Measurements from ENCODE around the gene FOXP1.

Gene FOXP1

DNA sequence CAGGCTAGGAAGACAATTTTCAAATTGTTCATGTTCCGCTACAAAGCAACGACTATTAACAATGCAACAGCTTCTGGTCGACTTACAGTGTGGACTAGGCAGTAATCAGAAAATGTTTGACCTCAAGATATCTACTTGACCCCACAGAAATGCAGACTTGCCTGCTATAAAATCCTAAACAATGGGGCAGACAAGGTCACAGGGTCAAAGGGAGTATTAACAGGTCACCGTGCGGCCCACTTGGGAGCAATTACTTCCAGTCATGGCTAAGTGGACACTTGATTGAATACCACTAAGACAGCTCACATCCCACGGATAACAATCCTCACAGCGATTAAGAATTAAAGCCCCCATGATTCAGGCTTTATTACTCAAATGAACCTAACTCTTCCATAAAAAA is 58.9 kb downstream of the FOXP1 start:
- ATAC-seq: no peak

GRCh38 chr3:71523628-71524027 is 59.9 kb downstream of the FOXP1 start:
- ATAC-seq: peak; percentile 34; the same call in 1 of the 3 replicates
- TF ChIP-seq TCF4 (CRISPR knock-in tag; IDR thresholded peaks at IDR 0.05; ENCODE audit: borderline replicate concordance): no peak
- TF ChIP-seq, protein P1, sequence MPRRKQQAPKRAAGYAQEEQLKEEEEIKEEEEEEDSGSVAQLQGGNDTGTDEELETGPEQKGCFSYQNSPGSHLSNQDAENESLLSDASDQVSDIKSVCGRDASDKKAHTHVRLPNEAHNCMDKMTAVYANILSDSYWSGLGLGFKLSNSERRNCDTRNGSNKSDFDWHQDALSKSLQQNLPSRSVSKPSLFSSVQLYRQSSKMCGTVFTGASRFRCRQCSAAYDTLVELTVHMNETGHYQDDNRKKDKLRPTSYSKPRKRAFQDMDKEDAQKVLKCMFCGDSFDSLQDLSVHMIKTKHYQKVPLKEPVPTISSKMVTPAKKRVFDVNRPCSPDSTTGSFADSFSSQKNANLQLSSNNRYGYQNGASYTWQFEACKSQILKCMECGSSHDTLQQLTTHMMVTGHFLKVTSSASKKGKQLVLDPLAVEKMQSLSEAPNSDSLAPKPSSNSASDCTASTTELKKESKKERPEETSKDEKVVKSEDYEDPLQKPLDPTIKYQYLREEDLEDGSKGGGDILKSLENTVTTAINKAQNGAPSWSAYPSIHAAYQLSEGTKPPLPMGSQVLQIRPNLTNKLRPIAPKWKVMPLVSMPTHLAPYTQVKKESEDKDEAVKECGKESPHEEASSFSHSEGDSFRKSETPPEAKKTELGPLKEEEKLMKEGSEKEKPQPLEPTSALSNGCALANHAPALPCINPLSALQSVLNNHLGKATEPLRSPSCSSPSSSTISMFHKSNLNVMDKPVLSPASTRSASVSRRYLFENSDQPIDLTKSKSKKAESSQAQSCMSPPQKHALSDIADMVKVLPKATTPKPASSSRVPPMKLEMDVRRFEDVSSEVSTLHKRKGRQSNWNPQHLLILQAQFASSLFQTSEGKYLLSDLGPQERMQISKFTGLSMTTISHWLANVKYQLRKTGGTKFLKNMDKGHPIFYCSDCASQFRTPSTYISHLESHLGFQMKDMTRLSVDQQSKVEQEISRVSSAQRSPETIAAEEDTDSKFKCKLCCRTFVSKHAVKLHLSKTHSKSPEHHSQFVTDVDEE (CRISPR knock-in tag; IDR thresholded peaks at IDR 0.05): no peak
- no peak for TF ChIP-seq SNAI2 (CRISPR knock-in tag; IDR thresholded peaks at IDR 0.05)
- TF ChIP-seq ESRRG (CRISPR knock-in tag; IDR thresholded peaks at IDR 0.05): no peak
- TF ChIP-seq ARNTL (CRISPR knock-in tag; IDR thresholded peaks at IDR 0.05; ENCODE audit: borderline replicate concordance, low read depth): no peak
- TF ChIP-seq ISL1 (CRISPR knock-in tag; IDR thresholded peaks at IDR 0.05): no peak
- no peak for TF ChIP-seq ZFP3 (CRISPR knock-in tag; IDR thresholded peaks at IDR 0.05)
- TF ChIP-seq, protein P2, sequence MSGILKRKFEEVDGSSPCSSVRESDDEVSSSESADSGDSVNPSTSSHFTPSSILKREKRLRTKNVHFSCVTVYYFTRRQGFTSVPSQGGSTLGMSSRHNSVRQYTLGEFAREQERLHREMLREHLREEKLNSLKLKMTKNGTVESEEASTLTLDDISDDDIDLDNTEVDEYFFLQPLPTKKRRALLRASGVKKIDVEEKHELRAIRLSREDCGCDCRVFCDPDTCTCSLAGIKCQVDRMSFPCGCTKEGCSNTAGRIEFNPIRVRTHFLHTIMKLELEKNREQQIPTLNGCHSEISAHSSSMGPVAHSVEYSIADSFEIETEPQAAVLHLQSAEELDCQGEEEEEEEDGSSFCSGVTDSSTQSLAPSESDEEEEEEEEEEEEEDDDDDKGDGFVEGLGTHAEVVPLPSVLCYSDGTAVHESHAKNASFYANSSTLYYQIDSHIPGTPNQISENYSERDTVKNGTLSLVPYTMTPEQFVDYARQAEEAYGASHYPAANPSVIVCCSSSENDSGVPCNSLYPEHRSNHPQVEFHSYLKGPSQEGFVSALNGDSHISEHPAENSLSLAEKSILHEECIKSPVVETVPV (CRISPR knock-in tag; IDR thresholded peaks at IDR 0.05): no peak
- TF ChIP-seq BACH2 (CRISPR knock-in tag; IDR thresholded peaks at IDR 0.05; ENCODE audit: borderline replicate concordance): no peak

More for the DNA sequence above, 58.9 kb downstream of the FOXP1 start:
- TF ChIP-seq ZNF565 (CRISPR knock-in tag; conservative IDR thresholded peaks at IDR 0.05; ENCODE audit: low read depth): no peak
- 0 out of 2 replicates have a peak, but pooled peaks have one; percentile 15 for TF ChIP-seq ISL1 (CRISPR knock-in tag; IDR thresholded peaks at IDR 0.05)

DNA sequence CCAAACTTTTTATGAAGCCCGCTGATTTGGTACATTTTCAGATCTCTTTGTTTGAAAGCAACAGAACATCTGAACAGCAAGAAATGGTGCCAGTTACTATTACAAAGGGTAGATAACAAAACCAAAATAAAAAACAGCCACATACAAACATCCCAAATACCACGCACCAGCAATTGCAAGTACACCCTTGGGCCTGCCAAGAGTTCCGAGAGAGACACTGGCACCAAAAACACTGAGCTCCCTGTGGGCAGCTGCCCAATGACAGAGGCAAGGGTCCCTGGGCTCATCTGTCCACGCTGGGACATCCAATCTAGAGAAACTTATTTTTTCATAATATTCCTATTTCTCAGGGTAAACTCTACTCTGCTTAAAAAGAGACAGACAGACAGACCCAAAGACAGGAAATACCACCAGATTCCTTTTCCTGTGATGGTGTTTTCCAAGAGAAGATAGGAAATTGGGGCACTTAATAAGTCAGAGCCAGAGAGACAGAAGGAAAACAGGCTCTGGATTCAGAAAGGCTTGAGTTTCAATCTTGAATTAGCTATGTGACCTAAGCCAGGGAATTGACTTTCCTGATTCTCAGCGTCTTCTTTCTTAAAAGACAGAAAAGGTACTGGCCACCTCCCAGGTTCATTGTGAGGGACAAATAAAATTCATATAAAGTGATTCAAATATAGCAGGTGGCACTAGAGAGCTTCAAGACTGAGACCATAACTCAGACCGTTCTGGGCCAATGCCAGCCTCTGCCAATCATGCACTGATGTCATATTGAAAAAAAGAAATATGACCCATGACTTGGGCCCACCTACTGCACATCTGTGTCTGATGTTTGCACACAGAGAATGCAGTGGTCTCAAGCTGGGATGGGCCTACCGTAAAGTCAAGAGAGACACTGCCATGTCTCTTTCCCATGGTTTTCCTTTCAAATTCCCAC is 61.3 kb downstream of the FOXP1 start:
- no peak for TF ChIP-seq ZNF565 (CRISPR knock-in tag; conservative IDR thresholded peaks at IDR 0.05; ENCODE audit: low read depth)
- TF ChIP-seq BACH2 (CRISPR knock-in tag; IDR thresholded peaks at IDR 0.05; ENCODE audit: borderline replicate concordance): no peak
- no peak for TF ChIP-seq ZNF8 (CRISPR knock-in tag; IDR thresholded peaks at IDR 0.05)
- TF ChIP-seq, protein P2 (CRISPR knock-in tag; IDR thresholded peaks at IDR 0.05): no peak
- TF ChIP-seq ZNF70 (CRISPR knock-in tag; IDR thresholded peaks at IDR 0.05): no peak
- no peak for TF ChIP-seq TOX (CRISPR knock-in tag; IDR thresholded peaks at IDR 0.05; ENCODE audit: borderline replicate concordance)
- ATAC-seq: no peak

GRCh38 chr3:71521021-71521352 is 62.5 kb downstream of the FOXP1 start:
- TF ChIP-seq BACH2 (CRISPR knock-in tag; IDR thresholded peaks at IDR 0.05; ENCODE audit: borderline replicate concordance): no peak
- no peak for TF ChIP-seq ESRRG (CRISPR knock-in tag; IDR thresholded peaks at IDR 0.05)
- no peak for TF ChIP-seq ZNF8 (CRISPR knock-in tag; IDR thresholded peaks at IDR 0.05)
- TF ChIP-seq, protein P3, sequence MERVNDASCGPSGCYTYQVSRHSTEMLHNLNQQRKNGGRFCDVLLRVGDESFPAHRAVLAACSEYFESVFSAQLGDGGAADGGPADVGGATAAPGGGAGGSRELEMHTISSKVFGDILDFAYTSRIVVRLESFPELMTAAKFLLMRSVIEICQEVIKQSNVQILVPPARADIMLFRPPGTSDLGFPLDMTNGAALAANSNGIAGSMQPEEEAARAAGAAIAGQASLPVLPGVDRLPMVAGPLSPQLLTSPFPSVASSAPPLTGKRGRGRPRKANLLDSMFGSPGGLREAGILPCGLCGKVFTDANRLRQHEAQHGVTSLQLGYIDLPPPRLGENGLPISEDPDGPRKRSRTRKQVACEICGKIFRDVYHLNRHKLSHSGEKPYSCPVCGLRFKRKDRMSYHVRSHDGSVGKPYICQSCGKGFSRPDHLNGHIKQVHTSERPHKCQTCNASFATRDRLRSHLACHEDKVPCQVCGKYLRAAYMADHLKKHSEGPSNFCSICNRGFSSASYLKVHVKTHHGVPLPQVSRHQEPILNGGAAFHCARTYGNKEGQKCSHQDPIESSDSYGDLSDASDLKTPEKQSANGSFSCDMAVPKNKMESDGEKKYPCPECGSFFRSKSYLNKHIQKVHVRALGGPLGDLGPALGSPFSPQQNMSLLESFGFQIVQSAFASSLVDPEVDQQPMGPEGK (CRISPR knock-in tag; IDR thresholded peaks at IDR 0.05; ENCODE audit: borderline replicate concordance): no peak
- no peak for TF ChIP-seq OSR1 (CRISPR knock-in tag; IDR thresholded peaks at IDR 0.05)
- TF ChIP-seq TOX (CRISPR knock-in tag; IDR thresholded peaks at IDR 0.05; ENCODE audit: borderline replicate concordance): no peak
- no peak for TF ChIP-seq ZFP30 (CRISPR knock-in tag; IDR thresholded peaks at IDR 0.05)
- TF ChIP-seq SNAI2 (CRISPR knock-in tag; IDR thresholded peaks at IDR 0.05): no peak
- TF ChIP-seq ARNTL (CRISPR knock-in tag; IDR thresholded peaks at IDR 0.05; ENCODE audit: borderline replicate concordance, low read depth): no peak
- no peak for TF ChIP-seq ZNF70 (CRISPR knock-in tag; IDR thresholded peaks at IDR 0.05)
- TF ChIP-seq, protein P2 (CRISPR knock-in tag; IDR thresholded peaks at IDR 0.05): no peak

More at GRCh38 chr3:71521021-71521352, 62.5 kb downstream of the FOXP1 start:
- ATAC-seq: no peak

Measured in SK-N-SH treated with all-trans-retinoic acid at 6 μM for 48 hours (cell line).